GDM1 (cell line): Measurements from ENCODE around the gene PRSS33.

ENCODE experiments used
- DNase-seq: peaks from one replicate; lab custom pipeline; 2025; lab: John Stamatoyannopoulos, UW

PRSS33 gene

GRCh38 chr16:2776500-2777139, 10.7 kb downstream of the PRSS33 start:
- DNase-seq = no peak

- DNase-seq = no peak
Measured at GRCh38 chr16:2775765-2776499, 11.4 kb downstream of the PRSS33 start.

- no peak for DNase-seq
Measured at GRCh38 chr16:2775131-2775716, 12.1 kb downstream of the PRSS33 start.

DNA sequence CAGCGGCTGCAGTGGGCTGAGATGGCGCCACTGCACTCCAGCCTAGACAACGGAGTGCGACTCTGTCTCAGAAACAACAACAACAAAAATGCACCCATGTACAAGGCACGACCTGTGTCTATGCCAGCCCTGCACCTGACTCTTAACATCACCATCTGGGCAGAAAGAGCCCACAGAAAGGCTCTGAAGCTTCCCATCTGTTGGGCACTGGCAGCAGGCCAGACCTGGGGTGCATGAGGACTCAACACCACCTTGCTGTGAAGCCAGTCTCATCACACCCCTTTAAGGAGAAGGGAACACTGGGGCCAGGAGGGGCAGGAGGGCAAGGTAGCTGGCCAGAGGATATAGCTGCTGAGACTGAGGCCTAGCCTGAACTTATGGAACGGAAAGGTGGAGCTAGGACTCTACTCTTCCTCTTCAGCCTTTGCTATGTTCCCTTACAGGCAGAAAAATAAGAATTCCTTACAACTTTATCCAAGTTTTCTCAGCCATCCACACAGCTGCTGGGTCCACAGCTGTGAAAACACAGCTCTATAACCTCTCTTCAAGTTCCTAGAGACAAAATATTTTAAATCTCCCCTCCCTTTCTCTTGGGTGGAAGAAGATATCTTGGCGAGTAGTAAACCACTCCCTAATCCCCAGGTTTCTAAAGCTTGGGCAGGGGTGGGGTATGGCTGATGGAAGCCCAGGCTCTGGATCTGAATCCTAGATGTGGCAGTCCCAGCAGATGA, 13.0 kb downstream of the PRSS33 start:
- no peak for DNase-seq

DNA sequence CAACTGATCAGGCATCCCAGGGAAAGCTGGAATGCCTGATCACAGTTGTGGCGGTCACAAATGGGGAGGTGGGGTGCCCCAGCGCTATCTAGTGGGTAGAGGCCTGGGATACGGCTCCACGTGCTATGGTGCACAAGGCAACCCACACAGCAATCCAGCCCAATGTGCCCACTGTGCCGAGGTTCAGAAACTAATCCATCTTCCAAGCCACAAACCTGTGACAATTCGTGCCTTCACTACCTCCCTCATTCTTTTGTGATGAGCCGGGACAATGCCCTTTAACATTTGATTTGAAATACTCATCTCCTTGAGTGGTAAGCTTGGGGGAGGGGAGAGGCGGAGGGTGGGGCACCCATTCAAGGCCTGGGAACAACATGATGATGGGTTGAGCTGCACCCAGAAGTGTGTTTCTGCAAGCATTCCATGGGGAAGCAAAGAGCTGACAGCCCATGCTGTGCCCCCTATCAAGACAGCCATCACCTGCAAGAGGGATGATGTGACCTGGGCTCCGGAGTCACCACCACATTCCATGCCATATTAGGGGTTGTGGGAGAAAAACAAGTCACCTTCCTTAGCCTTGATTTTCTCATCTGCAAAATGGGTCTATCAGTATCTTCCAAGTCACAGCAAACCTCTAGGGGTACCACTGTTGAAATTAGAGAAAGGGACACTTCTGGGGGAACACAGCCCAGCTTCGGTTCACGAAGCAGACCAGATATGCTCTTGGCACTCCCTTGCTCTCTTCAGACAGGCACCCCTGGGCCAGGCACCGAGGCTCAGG, 14.0 kb downstream of the PRSS33 start:
- no peak for DNase-seq

- DNase-seq = no peak
Measured at GRCh38 chr16:2771496-2772402, 15.6 kb downstream of the PRSS33 start.

GRCh38 chr16:2770057-2770951, 17.1 kb downstream of the PRSS33 start:
- no peak for DNase-seq

DNA sequence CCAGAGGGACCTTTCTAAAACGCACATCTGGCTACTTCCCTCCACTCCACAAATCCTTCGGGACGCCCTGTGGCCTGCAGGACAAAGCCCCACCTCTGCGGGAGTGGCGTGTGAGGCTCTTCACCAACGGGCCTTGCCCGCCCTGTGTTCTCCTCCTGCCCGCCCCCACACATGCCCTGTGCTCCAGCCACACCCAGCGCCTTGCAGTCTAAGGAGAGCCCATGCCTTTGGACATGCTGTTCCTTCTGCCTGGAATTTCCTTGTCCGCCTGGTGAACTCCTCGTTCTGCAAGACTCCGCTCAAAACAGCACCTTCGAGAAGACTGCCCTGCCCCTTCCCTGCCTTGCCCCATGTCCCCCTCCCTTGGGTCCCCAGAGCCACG, 17.7 kb downstream of the PRSS33 start:
- DNase-seq = no peak

GRCh38 chr16:2769100-2769529, 18.2 kb downstream of the PRSS33 start:
- no peak for DNase-seq

DNA sequence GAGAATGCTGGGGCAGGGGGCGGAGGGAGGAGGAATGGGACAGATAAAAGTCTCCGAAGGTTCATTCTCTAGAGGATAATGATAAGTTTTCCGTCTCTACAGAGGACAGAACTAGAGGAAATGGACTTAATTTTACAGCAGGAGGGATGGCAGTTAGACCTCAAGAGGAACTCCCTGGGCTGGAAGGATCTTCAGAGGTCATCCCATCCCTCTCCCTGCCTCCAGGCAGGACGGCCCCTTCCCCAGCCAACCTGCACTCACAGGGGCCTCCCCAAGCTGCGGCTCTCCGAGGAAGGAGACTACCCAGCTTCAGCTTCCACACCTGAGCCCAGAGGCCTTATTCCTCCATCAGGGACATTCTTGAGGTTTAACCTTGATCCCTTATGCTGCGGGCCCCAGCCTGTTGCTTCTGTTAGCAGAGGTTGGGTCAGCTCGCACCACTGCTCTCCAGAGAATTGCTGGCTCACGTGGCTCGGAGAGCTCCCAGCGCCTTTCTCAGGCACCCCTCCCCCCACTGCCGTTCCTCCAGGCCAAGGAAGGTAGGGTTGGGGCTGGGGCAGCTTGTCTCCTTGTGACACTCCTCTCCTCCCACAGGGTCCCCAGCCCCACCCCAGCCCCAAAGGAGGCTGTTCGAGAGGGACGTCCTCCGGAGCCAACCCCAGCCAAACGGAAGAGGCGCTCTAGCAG, 18.8 kb downstream of the PRSS33 start:
- no peak for DNase-seq

- DNase-seq = no peak
Measured at GRCh38 chr16:2767891-2768290, 19.5 kb downstream of the PRSS33 start.

DNA sequence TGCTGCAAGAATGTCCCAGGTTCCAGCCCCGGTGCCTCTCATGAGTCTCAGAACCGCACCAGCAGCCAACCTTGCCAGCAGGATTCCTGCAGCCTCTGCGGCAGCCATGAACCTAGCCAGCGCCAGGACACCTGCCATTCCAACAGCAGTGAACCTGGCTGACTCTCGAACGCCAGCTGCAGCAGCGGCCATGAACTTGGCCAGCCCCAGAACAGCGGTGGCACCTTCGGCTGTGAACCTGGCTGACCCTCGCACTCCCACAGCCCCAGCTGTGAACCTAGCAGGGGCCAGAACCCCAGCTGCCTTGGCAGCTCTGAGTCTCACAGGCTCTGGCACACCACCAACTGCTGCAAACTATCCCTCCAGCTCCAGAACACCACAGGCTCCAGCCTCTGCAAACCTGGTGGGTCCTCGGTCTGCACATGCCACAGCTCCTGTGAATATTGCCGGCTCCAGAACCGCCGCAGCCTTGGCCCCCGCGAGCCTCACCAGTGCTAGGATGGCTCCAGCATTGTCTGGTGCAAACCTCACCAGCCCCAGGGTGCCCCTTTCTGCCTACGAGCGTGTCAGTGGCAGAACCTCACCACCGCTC, 20.1 kb downstream of the PRSS33 start:
- no peak for DNase-seq

DNA sequence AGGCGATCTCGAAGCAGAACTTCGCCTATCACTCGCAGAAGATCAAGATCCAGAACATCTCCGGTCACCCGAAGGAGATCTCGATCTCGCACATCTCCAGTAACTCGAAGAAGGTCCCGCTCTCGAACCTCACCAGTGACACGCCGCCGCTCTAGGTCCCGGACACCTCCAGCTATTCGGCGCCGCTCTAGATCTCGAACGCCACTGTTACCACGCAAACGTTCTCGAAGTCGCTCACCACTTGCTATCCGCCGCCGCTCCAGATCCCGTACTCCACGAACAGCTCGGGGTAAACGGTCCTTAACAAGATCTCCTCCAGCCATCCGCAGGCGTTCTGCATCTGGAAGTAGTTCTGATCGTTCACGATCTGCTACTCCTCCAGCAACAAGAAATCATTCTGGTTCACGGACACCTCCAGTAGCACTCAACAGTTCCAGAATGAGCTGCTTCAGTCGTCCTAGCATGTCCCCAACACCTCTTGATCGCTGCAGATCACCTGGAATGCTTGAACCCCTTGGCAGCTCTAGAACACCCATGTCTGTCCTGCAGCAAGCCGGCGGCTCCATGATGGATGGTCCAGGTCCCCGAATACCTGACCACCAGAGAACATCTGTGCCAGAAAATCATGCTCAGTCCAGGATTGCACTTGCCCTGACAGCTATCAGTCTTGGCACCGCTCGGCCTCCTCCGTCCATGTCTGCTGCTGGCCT, 20.8 kb downstream of the PRSS33 start:
- DNase-seq = no peak

DNA sequence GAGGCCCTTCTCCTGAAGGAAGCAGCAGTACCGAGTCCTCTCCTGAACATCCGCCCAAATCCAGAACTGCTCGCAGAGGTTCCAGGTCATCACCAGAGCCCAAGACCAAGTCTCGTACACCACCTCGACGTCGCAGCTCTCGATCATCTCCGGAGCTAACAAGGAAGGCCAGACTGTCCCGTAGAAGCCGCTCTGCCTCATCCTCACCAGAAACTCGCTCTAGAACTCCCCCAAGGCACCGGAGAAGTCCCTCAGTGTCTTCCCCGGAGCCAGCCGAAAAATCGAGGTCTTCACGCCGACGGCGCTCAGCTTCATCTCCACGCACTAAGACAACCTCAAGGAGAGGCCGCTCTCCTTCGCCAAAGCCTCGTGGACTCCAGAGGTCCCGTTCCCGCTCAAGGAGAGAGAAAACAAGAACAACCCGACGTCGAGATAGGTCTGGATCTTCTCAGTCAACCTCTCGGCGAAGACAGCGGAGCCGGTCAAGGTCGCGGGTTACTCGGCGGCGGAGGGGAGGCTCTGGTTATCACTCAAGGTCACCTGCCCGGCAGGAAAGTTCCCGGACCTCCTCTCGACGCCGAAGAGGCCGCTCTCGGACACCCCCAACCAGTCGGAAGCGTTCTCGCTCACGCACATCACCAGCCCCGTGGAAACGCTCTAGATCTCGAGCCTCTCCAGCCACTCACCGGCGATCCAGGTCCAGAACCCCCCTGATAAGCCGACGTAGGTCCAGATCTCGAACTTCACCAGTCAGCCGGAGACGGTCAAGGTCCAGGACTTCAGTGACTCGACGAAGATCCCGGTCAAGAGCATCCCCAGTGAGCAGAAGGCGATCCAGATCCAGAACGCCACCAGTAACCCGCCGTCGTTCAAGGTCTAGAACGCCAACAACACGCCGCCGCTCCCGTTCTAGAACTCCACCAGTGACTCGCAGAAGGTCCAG, 21.6 kb downstream of the PRSS33 start:
- no peak for DNase-seq

DNA sequence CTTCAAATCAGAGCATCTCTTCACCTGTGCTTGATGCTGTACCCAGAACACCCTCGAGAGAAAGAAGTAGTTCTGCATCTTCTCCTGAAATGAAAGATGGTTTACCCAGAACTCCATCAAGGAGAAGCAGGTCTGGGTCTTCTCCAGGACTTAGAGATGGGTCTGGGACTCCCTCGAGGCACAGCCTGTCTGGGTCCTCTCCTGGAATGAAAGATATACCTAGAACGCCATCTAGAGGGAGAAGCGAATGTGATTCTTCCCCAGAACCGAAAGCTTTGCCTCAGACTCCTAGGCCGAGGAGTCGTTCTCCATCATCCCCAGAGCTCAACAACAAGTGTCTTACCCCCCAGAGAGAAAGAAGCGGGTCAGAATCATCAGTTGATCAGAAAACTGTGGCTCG, 22.6 kb downstream of the PRSS33 start:
- no peak for DNase-seq

- no peak for DNase-seq
Measured at GRCh38 chr16:2763173-2763572, 24.2 kb downstream of the PRSS33 start.

DNA sequence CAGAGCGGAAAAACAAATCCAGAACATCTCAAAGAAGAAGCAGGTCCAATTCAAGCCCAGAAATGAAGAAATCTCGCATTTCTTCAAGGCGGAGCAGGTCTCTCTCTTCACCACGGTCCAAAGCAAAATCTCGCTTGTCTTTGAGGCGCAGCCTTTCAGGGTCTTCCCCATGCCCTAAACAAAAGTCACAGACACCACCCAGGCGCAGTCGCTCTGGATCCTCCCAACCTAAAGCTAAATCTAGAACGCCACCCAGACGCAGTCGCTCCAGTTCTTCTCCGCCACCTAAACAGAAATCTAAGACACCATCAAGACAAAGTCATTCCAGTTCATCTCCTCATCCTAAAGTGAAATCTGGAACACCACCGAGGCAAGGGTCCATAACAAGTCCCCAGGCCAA, 24.6 kb downstream of the PRSS33 start:
- DNase-seq = no peak
